ENCODE data around the gene NPBWR2. TPM values are rescaled to one million over a fixed set of nuclear protein-coding genes. Genes with fewer than 3 reads are reported as not detected.

NPBWR2 gene
- total RNA-seq, 1 donor from 2014 or later = not detected

DNA sequence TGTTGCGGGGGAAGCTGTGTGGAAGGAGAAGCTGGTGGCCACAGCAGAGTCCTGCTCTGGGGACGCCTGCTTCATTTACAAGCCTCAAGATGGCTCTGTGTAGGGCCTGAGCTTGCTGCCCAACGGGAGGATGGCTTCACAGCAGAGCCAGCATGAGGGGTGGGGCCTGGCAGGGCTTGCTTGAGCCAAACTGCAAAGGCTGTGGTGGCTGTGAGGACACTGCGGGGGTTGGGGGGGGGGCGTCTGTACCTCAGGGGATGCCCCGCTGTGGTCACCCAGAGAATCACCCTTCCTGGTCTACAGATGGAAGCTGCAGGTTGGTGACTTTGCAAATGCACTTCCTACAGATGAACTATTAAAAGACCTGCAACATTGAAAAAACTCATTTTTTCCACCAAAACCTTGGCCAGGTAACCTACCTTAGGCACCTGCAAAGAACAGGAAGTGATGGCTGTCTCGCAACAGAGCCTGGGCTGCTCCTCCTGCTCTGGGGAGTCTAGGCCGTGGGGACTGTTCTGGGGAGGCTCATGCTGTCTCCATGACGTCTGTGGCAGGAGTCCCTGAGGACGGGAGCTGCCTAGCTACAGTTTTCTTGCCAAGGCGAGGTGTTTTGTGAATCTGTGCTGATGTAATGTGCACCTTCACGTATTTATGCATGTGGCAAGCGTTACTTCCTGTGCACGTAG, 7.3 kb downstream of the NPBWR2 start:
- Histone ChIP-seq H3K4me3 (no peak overlapping the region), H3K4me1 (peaks cover 4% of the 10 kb centered on the region), H2AFZ (replicated peaks) (no peak overlapping the region), H3K9me3 (ENCODE audit: low read depth) (no peaks in the 10 kb centered on the region), H3K4me2 (no peak overlapping the region), H3K27ac (no peak overlapping the region), H3F3A (ENCODE audit: low read depth) (no peaks in the 10 kb centered on the region), H3K9ac (no peak overlapping the region), H3K36me3 (no peaks in the 10 kb centered on the region), H4K20me1 (ENCODE audit: low read depth) (peaks cover 9% of the 10 kb centered on the region), H3K27me3 (peaks cover 45% of the 10 kb centered on the region), H3K79me2 (ENCODE audit: low read depth) (no peaks in the 10 kb centered on the region)
- H3K4me3 Mint-ChIP-seq = no peak overlapping the region
- TF ChIP-seq CTCF (IDR thresholded peaks at IDR 0.05) (no peak), EZH2phosphoT487 (IDR thresholded peaks at IDR 0.05) (no peak), EZH2 (IDR thresholded peaks at IDR 0.05) (no peak)
- H3K27ac Mint-ChIP-seq = no peak overlapping the region
- peaks cover 13% of the 10 kb centered on the region for H3K4me1 Mint-ChIP-seq
- no peak for DNase-seq (ENCODE audit: low spot score)
- peaks cover 3% of the 10 kb centered on the region for H3K36me3 Mint-ChIP-seq
- peaks cover 29% of the 10 kb centered on the region for H3K27me3 Mint-ChIP-seq (ENCODE audit: insufficient read depth, low read depth)
- peaks cover 3% of the 10 kb centered on the region for H3K9me3 Mint-ChIP-seq

DNA sequence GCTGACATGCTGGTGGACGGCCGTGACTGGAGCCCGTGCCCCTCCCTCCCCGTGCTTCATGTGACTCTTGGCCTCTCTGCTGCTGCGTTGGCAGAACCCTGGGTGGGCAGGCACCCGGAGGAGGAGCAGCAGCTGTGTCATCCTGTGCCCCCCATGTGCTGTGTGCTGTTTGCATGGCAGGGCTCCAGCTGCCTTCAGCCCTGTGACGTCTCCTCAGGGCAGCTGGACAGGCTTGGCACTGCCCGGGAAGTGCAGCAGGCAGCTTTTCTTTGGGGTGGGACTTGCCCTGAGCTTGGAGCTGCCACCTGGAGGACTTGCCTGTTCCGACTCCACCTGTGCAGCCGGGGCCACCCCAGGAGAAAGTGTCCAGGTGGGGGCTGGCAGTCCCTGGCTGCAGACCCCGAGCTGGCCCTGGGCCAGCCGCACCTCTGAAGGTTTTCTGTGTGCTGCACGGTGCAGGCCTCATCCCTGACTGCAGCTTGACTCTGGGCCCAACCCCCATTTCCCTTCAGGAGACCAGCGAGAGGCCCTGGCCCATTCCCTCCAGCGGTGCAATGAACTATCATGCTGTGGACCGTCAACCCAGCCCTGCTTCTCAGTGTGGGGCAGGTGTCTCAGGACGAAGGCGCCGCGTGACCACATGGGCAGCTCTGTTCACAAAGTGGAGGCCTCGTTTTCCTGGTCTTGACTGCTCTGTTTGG, 8.1 kb downstream of the NPBWR2 start:
- Mint-ChIP-seq H3K9me3 (peaks cover 3% of the 10 kb centered on the region), H3K4me3 (no peak overlapping the region), H3K27me3 (ENCODE audit: insufficient read depth, low read depth) (peaks cover 29% of the 10 kb centered on the region), H3K36me3 (peaks cover 3% of the 10 kb centered on the region), H3K27ac (no peak overlapping the region), H3K4me1 (peaks cover 13% of the 10 kb centered on the region)
- peaks cover 9% of the 10 kb centered on the region for H4K20me1 ChIP-seq (ENCODE audit: low read depth)
- H3K9ac ChIP-seq = no peak overlapping the region
- H3F3A ChIP-seq (ENCODE audit: low read depth) = no peaks in the 10 kb centered on the region
- H3K4me1 ChIP-seq = peaks cover 4% of the 10 kb centered on the region
- no peak overlapping the region for H2AFZ ChIP-seq (replicated peaks)
- TF ChIP-seq CTCF (IDR thresholded peaks at IDR 0.05) = no peak
- no peaks in the 10 kb centered on the region for H3K79me2 ChIP-seq (ENCODE audit: low read depth)
- H3K4me2 ChIP-seq = no peak overlapping the region
- peaks cover 44% of the 10 kb centered on the region for H3K27me3 ChIP-seq
- H3K36me3 ChIP-seq = no peaks in the 10 kb centered on the region
- no peaks in the 10 kb centered on the region for H3K9me3 ChIP-seq (ENCODE audit: low read depth)
- no peak overlapping the region for H3K4me3 ChIP-seq
- no peak overlapping the region for H3K27ac ChIP-seq
- DNase-seq (ENCODE audit: low spot score) = no peak

DNA sequence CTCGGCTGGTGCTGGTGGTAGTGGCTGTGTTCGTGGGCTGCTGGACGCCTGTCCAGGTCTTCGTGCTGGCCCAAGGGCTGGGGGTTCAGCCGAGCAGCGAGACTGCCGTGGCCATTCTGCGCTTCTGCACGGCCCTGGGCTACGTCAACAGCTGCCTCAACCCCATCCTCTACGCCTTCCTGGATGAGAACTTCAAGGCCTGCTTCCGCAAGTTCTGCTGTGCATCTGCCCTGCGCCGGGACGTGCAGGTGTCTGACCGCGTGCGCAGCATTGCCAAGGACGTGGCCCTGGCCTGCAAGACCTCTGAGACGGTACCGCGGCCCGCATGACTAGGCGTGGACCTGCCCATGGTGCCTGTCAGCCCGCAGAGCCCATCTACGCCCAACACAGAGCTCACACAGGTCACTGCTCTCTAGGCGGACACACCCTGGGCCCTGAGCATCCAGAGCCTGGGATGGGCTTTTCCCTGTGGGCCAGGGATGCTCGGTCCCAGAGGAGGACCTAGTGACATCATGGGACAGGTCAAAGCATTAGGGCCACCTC, 8.8 kb downstream of the NPBWR2 start:
- no peak for DNase-seq (ENCODE audit: low spot score)
- Histone ChIP-seq H3K79me2 (ENCODE audit: low read depth) (no peaks in the 10 kb centered on the region), H3K36me3 (no peaks in the 10 kb centered on the region)

More for the DNA sequence above, 8.8 kb downstream of the NPBWR2 start:
- peaks cover 5% of the 10 kb centered on the region for H4K20me1 ChIP-seq (ENCODE audit: low read depth)
- no peak overlapping the region for H3K9ac ChIP-seq
- no peak overlapping the region for H3K4me3 Mint-ChIP-seq
- peaks cover 37% of the 10 kb centered on the region for H3K27me3 ChIP-seq
- no peak overlapping the region for H3K4me3 ChIP-seq
- H3K27me3 Mint-ChIP-seq (ENCODE audit: insufficient read depth, low read depth) = peaks cover 26% of the 10 kb centered on the region
- H3K9me3 Mint-ChIP-seq = peaks cover 3% of the 10 kb centered on the region
- H3K4me1 ChIP-seq = peaks cover 4% of the 10 kb centered on the region
- H3K27ac ChIP-seq = no peak overlapping the region
- no peaks in the 10 kb centered on the region for H3K9me3 ChIP-seq (ENCODE audit: low read depth)
- TF ChIP-seq CTCF (IDR thresholded peaks at IDR 0.05) = no peak
- TF ChIP-seq EZH2phosphoT487 (IDR thresholded peaks at IDR 0.05) = no peak
- TF ChIP-seq EZH2 (IDR thresholded peaks at IDR 0.05) = no peak
- H3K4me2 ChIP-seq = no peak overlapping the region
- peaks cover 10% of the 10 kb centered on the region for H3K4me1 Mint-ChIP-seq
- no peak overlapping the region for H3K27ac Mint-ChIP-seq
- H3K36me3 Mint-ChIP-seq = peaks cover 3% of the 10 kb centered on the region
- H3F3A ChIP-seq (ENCODE audit: low read depth) = no peaks in the 10 kb centered on the region
- H2AFZ ChIP-seq (replicated peaks) = no peak overlapping the region
